Uterus (tissue), 4 donors: ENCODE results near the gene PYGL. TPM values are rescaled to one million over a fixed set of nuclear protein-coding genes. Genes with fewer than 3 reads are reported as not detected.

Experiments used
- DNase-seq, 2 donors: peaks; one replicate each; pipeline ENCODE4 v3.0.0-alpha.2; 2019 to 2020
- H3K27ac ChIP-seq, 2 donors: fragments of 200-600 bp; sonication (generic); 1 replicate in 1 of 2; 2 replicates in 1 of 2; pipeline ENCODE4 v1.5.1; 2016 to 2018
- H3K27me3 ChIP-seq, 2 donors: fragments of 200-600 bp; sonication (generic); one replicate each; pipeline ENCODE4 v1.5.1; 2018 to 2019; ENCODE audit warnings: control low read depth in 1 of 2
- H3K36me3 ChIP-seq, 2 donors: fragments of 200-600 bp; sonication (generic); one replicate each; pipeline ENCODE4 v1.5.1; 2019; ENCODE audit warnings: control low read depth in 1 of 2
- H3K4me1 ChIP-seq, 2 donors: fragments of 200-600 bp; sonication (generic); one replicate each; pipeline ENCODE4 v1.5.1; 2018 to 2019; ENCODE audit warnings: control low read depth in 1 of 2
- H3K4me3 ChIP-seq, 2 donors: fragments of 200-600 bp; sonication (generic); 1 replicate in 1 of 2; 2 replicates in 1 of 2; pipeline ENCODE4 v1.5.1; 2018 to 2019; ENCODE audit warnings: mild to moderate bottlenecking in 1 of 2
- H3K9me3 ChIP-seq, 2 donors: fragments of 200-600 bp; sonication (generic); one replicate each; pipeline ENCODE4 v1.5.1; 2019; ENCODE audit warnings: control low read depth in 1 of 2
- CTCF ChIP-seq, 4 experiments: fragments of 200-600 bp in 2 of 4; fragments of 450-650 bp in 2 of 4; sonication (generic) in 2 of 4; IDR thresholded peaks; one replicate each; pipeline ENCODE4 v1.5.1; 2016 to 2019; ENCODE audit warnings: antibody characterized with exemption in 4 of 4, mild to moderate bottlenecking in 2 of 4, moderate library complexity in 1 of 4
- POLR2A ChIP-seq, 2 donors: fragments of 450-650 bp; IDR thresholded peaks; one replicate each; pipeline ENCODE4 v1.6.1; 2016; ENCODE audit warnings: antibody characterized with exemption in 2 of 2, mild to moderate bottlenecking in 1 of 2, moderate library complexity in 1 of 2
- intact Hi-C: fragments of 100-400 bp; cut with DNase I; formaldehyde crosslinking; loops from one replicate; pipeline ENCODE4 v1.15.1; 2023; ENCODE audit warnings: low total_unique reads
- total RNA-seq, 4 donors: library from RNA; depleted of rRNA in 3 of 4; stranded (reverse); fragments of >200 nt in 3 of 4; gene quantifications; one replicate each; pipeline versions ENCODE4 v1.1.0 to v1.2.4, GENCODE V29; 2014 to 2023
- donor health status: DM: yes; HTN: yes; CAD: no.

The PYGL gene
- total RNA-seq, 4 donors from 2014 or later, result 15.4 to 62.4 (median 35.2) TPM

- Histone ChIP-seq H3K4me1 (no peaks in the 10 kb centered on the region), H3K36me3 (no peaks in the 10 kb centered on the region), H3K9me3 (no peaks in the 10 kb centered on the region), H3K27ac (peak overlapping the region; percentile 79 to 85), H3K27me3 (no peaks in the 10 kb centered on the region), H3K4me3 (no peak overlapping the region)
- intact Hi-C loops, result no loop called here
- DNase-seq, result no peak
- no peak for TF ChIP-seq POLR2A (IDR thresholded peaks at IDR 0.05)
- peak; percentile 67 to 80 (median 76) for TF ChIP-seq CTCF (IDR thresholded peaks at IDR 0.05)
Measured at GRCh38 chr14:50954811-50955372, 10.6 kb upstream of the PYGL start.

GRCh38 chr14:50953502-50953901 is 9.2 kb upstream of the PYGL start:
- TF ChIP-seq POLR2A (IDR thresholded peaks at IDR 0.05) (no peak), CTCF (IDR thresholded peaks at IDR 0.05) (no peak)
- H3K27ac ChIP-seq, result no peak overlapping the region
- intact Hi-C loops, result no loop called here

GRCh38 chr14:50951032-50951431 is 6.7 kb upstream of the PYGL start:
- no peak for DNase-seq
- no peaks in the 10 kb centered on the region for H3K4me1 ChIP-seq
- no peak overlapping the region for H3K4me3 ChIP-seq
- no peak for TF ChIP-seq CTCF (IDR thresholded peaks at IDR 0.05)
- TF ChIP-seq POLR2A (IDR thresholded peaks at IDR 0.05), result no peak
- intact Hi-C loops, result no loop called here
- no peaks in the 10 kb centered on the region for H3K27me3 ChIP-seq
- H3K9me3 ChIP-seq, result no peaks in the 10 kb centered on the region
- no peak overlapping the region for H3K27ac ChIP-seq
- H3K36me3 ChIP-seq, result no peaks in the 10 kb centered on the region

More at GRCh38 chr14:50953502-50953901, 9.2 kb upstream of the PYGL start:
- H3K4me1 ChIP-seq, result no peaks in the 10 kb centered on the region
- no peaks in the 10 kb centered on the region for H3K9me3 ChIP-seq
- no peak overlapping the region for H3K4me3 ChIP-seq
- no peaks in the 10 kb centered on the region for H3K27me3 ChIP-seq
- no peaks in the 10 kb centered on the region for H3K36me3 ChIP-seq
- DNase-seq, result no peak

GRCh38 chr14:50948205-50948604 is 3.9 kb upstream of the PYGL start:
- Histone ChIP-seq H3K27me3 (no peaks in the 10 kb centered on the region), H3K4me3 (no peak overlapping the region), H3K36me3 (no peaks in the 10 kb centered on the region), H3K4me1 (no peaks in the 10 kb centered on the region), H3K27ac (peak overlapping the region in 1 of 2 donors; percentile 31), H3K9me3 (no peaks in the 10 kb centered on the region)
- TF ChIP-seq CTCF (IDR thresholded peaks at IDR 0.05), result no peak
- TF ChIP-seq POLR2A (IDR thresholded peaks at IDR 0.05), result no peak
- intact Hi-C loops, result loop anchor here (10.0 kb wide), 1 partner anchor 287 kb away; no protein-coding TSS in a partner anchor
- no peak for DNase-seq

GRCh38 chr14:50947446-50947845 is 3.2 kb upstream of the PYGL start:
- intact Hi-C loops, result loop anchor here (10.0 kb wide), 1 partner anchor 287 kb away; no protein-coding TSS in a partner anchor
- Histone ChIP-seq H3K4me1 (no peaks in the 10 kb centered on the region), H3K27me3 (no peaks in the 10 kb centered on the region), H3K27ac (peak overlapping the region; percentile 31 to 48), H3K4me3 (no peak overlapping the region), H3K9me3 (no peaks in the 10 kb centered on the region), H3K36me3 (no peaks in the 10 kb centered on the region)
- TF ChIP-seq POLR2A (IDR thresholded peaks at IDR 0.05) (no peak), CTCF (IDR thresholded peaks at IDR 0.05) (no peak)
- DNase-seq, result no peak
